Embryonic facial prominence (tissue), 1 donor: ENCODE data around the gene FLNC.

Experiments used
- DNase-seq: peaks from one replicate; pipeline ENCODE4 v3.0.0-alpha.2; 2016; ENCODE audit errors: extremely low spot score

The FLNC gene

GRCh38 chr7:128879939-128880746 lies 49.9 kb downstream of the FLNC start:
- no peak for DNase-seq

- no peak for DNase-seq
Observed at GRCh38 chr7:128880791-128881457, 50.7 kb downstream of the FLNC start.

- DNase-seq, result no peak
Observed at GRCh38 chr7:128881458-128882125, 51.4 kb downstream of the FLNC start.

GRCh38 chr7:128882134-128882533 lies 51.9 kb downstream of the FLNC start:
- DNase-seq, result no peak

- no peak for DNase-seq
Observed at GRCh38 chr7:128883622-128884448, 53.6 kb downstream of the FLNC start.

- DNase-seq, result no peak
Observed at GRCh38 chr7:128884561-128885369, 54.6 kb downstream of the FLNC start.

- DNase-seq, result no peak
Observed at GRCh38 chr7:128885370-128886187, 55.4 kb downstream of the FLNC start.

GRCh38 chr7:128886391-128887168 lies 56.4 kb downstream of the FLNC start:
- no peak for DNase-seq

- no peak for DNase-seq
Observed at GRCh38 chr7:128887169-128888038, 57.2 kb downstream of the FLNC start.

- DNase-seq, result no peak
Observed at GRCh38 chr7:128888039-128888755, 58.0 kb downstream of the FLNC start.

GRCh38 chr7:128888756-128889095 lies 58.5 kb downstream of the FLNC start:
- no peak for DNase-seq

- DNase-seq, result no peak
Observed at GRCh38 chr7:128889121-128889520, 58.9 kb downstream of the FLNC start.

- no peak for DNase-seq
Observed at GRCh38 chr7:128890306-128891109, 60.3 kb downstream of the FLNC start.

- DNase-seq, result no peak
Observed at GRCh38 chr7:128891110-128891941, 61.1 kb downstream of the FLNC start.

GRCh38 chr7:128891942-128892269 lies 61.7 kb downstream of the FLNC start:
- DNase-seq, result no peak
